ENCODE results near the gene PLCH1.
A peak's percentile ranks its signal among the peaks of the same experiment; 100 is the strongest.

The PLCH1 gene

GRCh38 chr3:155661760-155662159 lies 83.1 kb downstream of the PLCH1 start:
- Histone ChIP-seq H3K9ac (no peak overlapping the region), H3K4me3 (no peak overlapping the region), H3K36me3 (no peaks in the 10 kb centered on the region), H3K27ac (no peak overlapping the region), H3K4me1 (peaks cover 0 to 16% (median 7%) of the 10 kb centered on the region in 10 experiments; a peak in 10 of 20 replicates), H3K4me2 (no peak overlapping the region), H4K20me1 (no peaks in the 10 kb centered on the region), H3K9me3 (replicated peaks in 1 of 11) (no peaks in the 10 kb centered on the region), H3K27me3 (no peaks in the 10 kb centered on the region)
- TF ChIP-seq Cebpa-rat (IDR thresholded peaks at IDR 0.05): no peak

- Histone ChIP-seq H3K27me3 (no peaks in the 10 kb centered on the region), H3K4me2 (no peak overlapping the region), H4K20me1 (no peaks in the 10 kb centered on the region), H3K9ac (no peak overlapping the region), H3K4me3 (no peak overlapping the region), H3K27ac (no peak overlapping the region), H3K4me1 (peaks cover 0 to 16% (median 7%) of the 10 kb centered on the region in 10 experiments; a peak in 10 of 20 replicates), H3K36me3 (no peaks in the 10 kb centered on the region), H3K9me3 (replicated peaks in 1 of 11) (no peaks in the 10 kb centered on the region)
- no peak for TF ChIP-seq Cebpa-rat (IDR thresholded peaks at IDR 0.05)
These were observed 83.8 kb downstream of the PLCH1 start for GRCh38 chr3:155661042-155661441.

- Histone ChIP-seq H3K36me3 (no peaks in the 10 kb centered on the region), H3K9ac (no peak overlapping the region), H3K27ac (no peak overlapping the region), H3K9me3 (replicated peaks in 1 of 11) (no peaks in the 10 kb centered on the region), H3K4me1 (peaks cover 0 to 7% (median under 1%) of the 10 kb centered on the region in 10 experiments; a peak in 6 of 20 replicates), H3K27me3 (no peaks in the 10 kb centered on the region), H3K4me2 (no peak overlapping the region), H3K4me3 (no peak overlapping the region), H4K20me1 (no peaks in the 10 kb centered on the region)
- no peak for TF ChIP-seq Cebpa-rat (IDR thresholded peaks at IDR 0.05)
These were observed 86.1 kb downstream of the PLCH1 start for GRCh38 chr3:155658671-155659261.

GRCh38 chr3:155658006-155658405 lies 86.9 kb downstream of the PLCH1 start:
- Histone ChIP-seq H3K4me1 (peaks cover 0 to 7% (median 0%) of the 10 kb centered on the region in 10 experiments; a peak in 3 of 20 replicates), H4K20me1 (no peaks in the 10 kb centered on the region), H3K27me3 (no peaks in the 10 kb centered on the region), H3K27ac (no peak overlapping the region), H3K4me3 (no peak overlapping the region), H3K4me2 (peak overlapping the region in 2 of 11 experiments; percentile 10 to 20; a peak in 2 of 22 replicates), H3K9me3 (replicated peaks in 1 of 11) (no peaks in the 10 kb centered on the region), H3K36me3 (no peaks in the 10 kb centered on the region), H3K9ac (no peak overlapping the region)
- no peak for TF ChIP-seq Cebpa-rat (IDR thresholded peaks at IDR 0.05)

GRCh38 chr3:155657161-155657560 lies 87.7 kb downstream of the PLCH1 start:
- no peak overlapping the region for H3K4me3 ChIP-seq
- no peak overlapping the region for H3K9ac ChIP-seq
- peaks cover 0 to 7% (median 0%) of the 10 kb centered on the region in 10 experiments; a peak in 3 of 20 replicates for H3K4me1 ChIP-seq
- no peaks in the 10 kb centered on the region for H4K20me1 ChIP-seq
- H3K4me2 ChIP-seq: no peak overlapping the region
- H3K9me3 ChIP-seq (replicated peaks in 1 of 11): no peaks in the 10 kb centered on the region
- H3K27ac ChIP-seq: no peak overlapping the region
- H3K36me3 ChIP-seq: no peaks in the 10 kb centered on the region
- H3K27me3 ChIP-seq: no peaks in the 10 kb centered on the region
- no peak for TF ChIP-seq Cebpa-rat (IDR thresholded peaks at IDR 0.05)

- H3K27ac ChIP-seq: no peak overlapping the region
- no peaks in the 10 kb centered on the region for H4K20me1 ChIP-seq
- H3K36me3 ChIP-seq: no peaks in the 10 kb centered on the region
- no peaks in the 10 kb centered on the region for H3K9me3 ChIP-seq (replicated peaks in 1 of 11)
- TF ChIP-seq Cebpa-rat (IDR thresholded peaks at IDR 0.05): no peak
- no peak overlapping the region for H3K4me3 ChIP-seq
- peaks cover 0 to 7% (median 0%) of the 10 kb centered on the region in 10 experiments; a peak in 3 of 20 replicates for H3K4me1 ChIP-seq
- H3K27me3 ChIP-seq: no peaks in the 10 kb centered on the region
- H3K4me2 ChIP-seq: no peak overlapping the region
- H3K9ac ChIP-seq: no peak overlapping the region
These were observed 88.4 kb downstream of the PLCH1 start for GRCh38 chr3:155656466-155656865.

- Histone ChIP-seq H3K4me2 (no peak overlapping the region), H3K9me3 (replicated peaks in 1 of 11) (peaks cover 0 to 9% (median 0%) of the 10 kb centered on the region in 11 experiments; a peak in 1 of 22 replicates), H4K20me1 (no peaks in the 10 kb centered on the region), H3K4me3 (no peak overlapping the region), H3K4me1 (peaks cover 0 to 8% (median 2%) of the 10 kb centered on the region in 10 experiments; a peak in 3 of 20 replicates), H3K27me3 (no peaks in the 10 kb centered on the region), H3K36me3 (no peaks in the 10 kb centered on the region), H3K27ac (no peak overlapping the region), H3K9ac (no peak overlapping the region)
- no peak for TF ChIP-seq Cebpa-rat (IDR thresholded peaks at IDR 0.05)
These were observed 93.2 kb downstream of the PLCH1 start for GRCh38 chr3:155651489-155652218.

- Histone ChIP-seq H3K27ac (no peak overlapping the region), H3K4me2 (no peak overlapping the region), H3K4me3 (no peak overlapping the region), H4K20me1 (no peaks in the 10 kb centered on the region), H3K36me3 (no peaks in the 10 kb centered on the region), H3K4me1 (peaks cover 0 to 16% (median 2%) of the 10 kb centered on the region in 10 experiments; a peak in 3 of 20 replicates), H3K9ac (no peak overlapping the region), H3K9me3 (replicated peaks in 1 of 11) (peaks cover 0 to 9% (median 0%) of the 10 kb centered on the region in 11 experiments; a peak in 1 of 22 replicates), H3K27me3 (no peaks in the 10 kb centered on the region)
- no peak for TF ChIP-seq Cebpa-rat (IDR thresholded peaks at IDR 0.05)
These were observed 96.8 kb downstream of the PLCH1 start for GRCh38 chr3:155648013-155648591.

GRCh38 chr3:155647206-155647605 lies 97.7 kb downstream of the PLCH1 start:
- Histone ChIP-seq H3K9ac (no peak overlapping the region), H3K4me2 (peak overlapping the region in 3 of 11 experiments; percentile 1 to 15 (median 1); a peak in 2 of 22 replicates), H3K4me3 (no peak overlapping the region), H3K36me3 (no peaks in the 10 kb centered on the region), H3K27me3 (no peaks in the 10 kb centered on the region), H3K4me1 (peaks cover 0 to 16% (median 2%) of the 10 kb centered on the region in 10 experiments; a peak in 3 of 20 replicates), H3K27ac (no peak overlapping the region), H3K9me3 (replicated peaks in 1 of 11) (peaks cover 0 to 9% (median 0%) of the 10 kb centered on the region in 11 experiments; a peak in 1 of 22 replicates), H4K20me1 (no peaks in the 10 kb centered on the region)
- TF ChIP-seq Cebpa-rat (IDR thresholded peaks at IDR 0.05): no peak
